PFSK-1 (cell line): ENCODE data around the gene AMIGO2.

Source experiments
- FOXP2 ChIP-seq: optimal IDR thresholded peaks from 2 replicates; pipeline ENCODE3; 2011; ENCODE audit warnings: borderline replicate concordance, control low read depth, inconsistent platforms; ENCODE audit not compliant: insufficient read depth; ENCODE audit errors: extremely low read length, extremely low read depth
- POLR2AphosphoS5 ChIP-seq: IDR thresholded peaks from 2 replicates; pipeline ENCODE4 v1.6.1; 2012; ENCODE audit warnings: low read depth, mild to moderate bottlenecking, control low read depth, low read length, moderate library complexity
- SIN3A ChIP-seq: IDR thresholded peaks from 2 replicates; pipeline ENCODE4 v1.6.1; 2012; ENCODE audit warnings: mild to moderate bottlenecking, low read length, moderate library complexity, borderline replicate concordance; ENCODE audit not compliant: insufficient read depth
- TAF1 ChIP-seq: IDR thresholded peaks from 2 replicates; pipeline ENCODE4 v1.6.1; 2012; ENCODE audit warnings: low read length, control low read depth, borderline replicate concordance; ENCODE audit not compliant: insufficient read depth
- TF ChIP-seq, protein P1 (sequence below), 2 experiments: IDR thresholded peaks; 2 replicates each; pipeline versions ENCODE4 v1.6.1 to v1.8.0; 2011 to 2012; ENCODE audit warnings: low read depth in 2 of 2, low read length in 2 of 2, control low read depth in 1 of 2, inconsistent platforms in 1 of 2, mild to moderate bottlenecking in 1 of 2, moderate library complexity in 1 of 2; ENCODE audit not compliant: insufficient read depth in 1 of 2

Gene AMIGO2

DNA sequence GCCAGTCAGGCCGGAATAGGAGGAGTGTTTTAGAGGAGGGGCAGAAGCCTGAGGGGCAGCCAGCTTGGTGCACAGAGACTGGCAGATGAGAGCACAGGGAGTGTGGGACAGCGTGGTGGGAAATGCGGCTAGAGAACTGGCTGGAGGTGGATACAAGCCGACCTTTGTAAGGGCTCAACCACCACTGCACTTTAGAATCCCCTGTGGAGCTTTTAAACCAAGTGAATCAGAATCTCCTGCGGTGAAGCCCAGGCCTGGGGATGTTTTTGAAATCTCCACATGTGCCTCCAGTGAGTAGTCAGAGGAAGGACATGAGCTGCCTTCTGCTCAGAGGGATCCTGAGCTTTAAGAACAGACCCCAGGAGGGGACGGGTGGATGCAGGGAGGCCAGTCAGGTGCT lies 11.2 kb downstream of the AMIGO2 start:
- TF ChIP-seq, protein P1, sequence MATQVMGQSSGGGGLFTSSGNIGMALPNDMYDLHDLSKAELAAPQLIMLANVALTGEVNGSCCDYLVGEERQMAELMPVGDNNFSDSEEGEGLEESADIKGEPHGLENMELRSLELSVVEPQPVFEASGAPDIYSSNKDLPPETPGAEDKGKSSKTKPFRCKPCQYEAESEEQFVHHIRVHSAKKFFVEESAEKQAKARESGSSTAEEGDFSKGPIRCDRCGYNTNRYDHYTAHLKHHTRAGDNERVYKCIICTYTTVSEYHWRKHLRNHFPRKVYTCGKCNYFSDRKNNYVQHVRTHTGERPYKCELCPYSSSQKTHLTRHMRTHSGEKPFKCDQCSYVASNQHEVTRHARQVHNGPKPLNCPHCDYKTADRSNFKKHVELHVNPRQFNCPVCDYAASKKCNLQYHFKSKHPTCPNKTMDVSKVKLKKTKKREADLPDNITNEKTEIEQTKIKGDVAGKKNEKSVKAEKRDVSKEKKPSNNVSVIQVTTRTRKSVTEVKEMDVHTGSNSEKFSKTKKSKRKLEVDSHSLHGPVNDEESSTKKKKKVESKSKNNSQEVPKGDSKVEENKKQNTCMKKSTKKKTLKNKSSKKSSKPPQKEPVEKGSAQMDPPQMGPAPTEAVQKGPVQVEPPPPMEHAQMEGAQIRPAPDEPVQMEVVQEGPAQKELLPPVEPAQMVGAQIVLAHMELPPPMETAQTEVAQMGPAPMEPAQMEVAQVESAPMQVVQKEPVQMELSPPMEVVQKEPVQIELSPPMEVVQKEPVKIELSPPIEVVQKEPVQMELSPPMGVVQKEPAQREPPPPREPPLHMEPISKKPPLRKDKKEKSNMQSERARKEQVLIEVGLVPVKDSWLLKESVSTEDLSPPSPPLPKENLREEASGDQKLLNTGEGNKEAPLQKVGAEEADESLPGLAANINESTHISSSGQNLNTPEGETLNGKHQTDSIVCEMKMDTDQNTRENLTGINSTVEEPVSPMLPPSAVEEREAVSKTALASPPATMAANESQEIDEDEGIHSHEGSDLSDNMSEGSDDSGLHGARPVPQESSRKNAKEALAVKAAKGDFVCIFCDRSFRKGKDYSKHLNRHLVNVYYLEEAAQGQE (IDR thresholded peaks at IDR 0.05; ENCODE audit: insufficient read depth in 1 of 2, low read depth in 2 of 2, low read length in 2 of 2) = no peak
- TF ChIP-seq SIN3A (no peak), TAF1 (no peak), FOXP2 (no peak), POLR2AphosphoS5 (no peak)

DNA sequence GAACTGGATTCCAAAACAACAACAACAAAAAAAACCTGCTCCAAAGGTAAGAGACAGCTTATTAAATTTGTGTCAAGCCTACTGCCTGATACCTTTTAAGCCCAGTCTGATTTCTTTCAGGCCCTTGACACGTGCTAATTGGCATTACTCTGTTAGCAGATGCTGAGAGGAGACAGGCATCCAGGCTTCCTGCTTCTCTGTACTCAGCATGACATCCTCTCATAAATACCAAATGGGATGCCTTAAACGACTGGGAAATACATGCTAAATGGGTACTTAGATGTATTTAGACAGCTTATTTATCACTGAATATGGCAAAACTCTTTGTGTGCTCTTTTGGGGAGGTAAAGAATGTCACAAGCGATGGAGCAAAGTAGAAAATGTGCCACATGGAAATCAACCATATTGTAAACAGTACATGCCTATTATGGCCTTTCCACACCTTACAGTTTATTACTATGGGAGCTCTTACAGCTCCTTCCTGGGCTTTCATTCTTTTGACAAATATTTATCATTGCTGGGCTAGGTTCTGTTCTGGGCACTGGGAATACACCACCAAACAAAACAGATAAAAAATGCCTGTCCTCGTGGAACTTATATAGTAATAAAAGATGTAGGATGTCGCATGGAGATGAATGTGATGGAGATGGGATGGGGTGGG lies 11.9 kb downstream of the AMIGO2 start:
- no peak for TF ChIP-seq SIN3A
- TF ChIP-seq FOXP2 = no peak
- TF ChIP-seq POLR2AphosphoS5 = no peak
- TF ChIP-seq, protein P1 (IDR thresholded peaks at IDR 0.05; ENCODE audit: insufficient read depth in 1 of 2, low read depth in 2 of 2, low read length in 2 of 2) = no peak
- TF ChIP-seq TAF1 = no peak

DNA sequence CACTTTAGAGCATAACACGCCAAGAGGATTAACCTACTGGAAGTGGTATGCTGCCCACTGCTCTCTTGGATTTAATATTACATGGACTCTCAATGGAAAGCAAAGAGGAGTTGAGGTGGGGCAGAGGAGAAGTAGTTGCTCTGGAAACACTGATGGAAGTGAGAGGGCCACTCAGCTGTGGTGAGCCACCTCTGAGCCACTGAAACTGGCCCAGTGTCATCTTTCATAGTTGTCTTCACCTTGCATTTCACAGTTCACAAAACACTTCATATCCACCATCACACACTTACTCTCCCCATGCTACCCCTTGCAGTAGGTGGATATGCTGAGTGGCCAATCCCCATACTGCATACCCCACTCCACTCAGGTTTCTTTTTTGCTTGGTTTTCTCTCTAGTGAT lies 12.6 kb downstream of the AMIGO2 start:
- TF ChIP-seq POLR2AphosphoS5 = no peak
- TF ChIP-seq FOXP2 = no peak
- no peak for TF ChIP-seq TAF1
- TF ChIP-seq, protein P1 (IDR thresholded peaks at IDR 0.05; ENCODE audit: insufficient read depth in 1 of 2, low read depth in 2 of 2, low read length in 2 of 2) = no peak
- TF ChIP-seq SIN3A = no peak

DNA sequence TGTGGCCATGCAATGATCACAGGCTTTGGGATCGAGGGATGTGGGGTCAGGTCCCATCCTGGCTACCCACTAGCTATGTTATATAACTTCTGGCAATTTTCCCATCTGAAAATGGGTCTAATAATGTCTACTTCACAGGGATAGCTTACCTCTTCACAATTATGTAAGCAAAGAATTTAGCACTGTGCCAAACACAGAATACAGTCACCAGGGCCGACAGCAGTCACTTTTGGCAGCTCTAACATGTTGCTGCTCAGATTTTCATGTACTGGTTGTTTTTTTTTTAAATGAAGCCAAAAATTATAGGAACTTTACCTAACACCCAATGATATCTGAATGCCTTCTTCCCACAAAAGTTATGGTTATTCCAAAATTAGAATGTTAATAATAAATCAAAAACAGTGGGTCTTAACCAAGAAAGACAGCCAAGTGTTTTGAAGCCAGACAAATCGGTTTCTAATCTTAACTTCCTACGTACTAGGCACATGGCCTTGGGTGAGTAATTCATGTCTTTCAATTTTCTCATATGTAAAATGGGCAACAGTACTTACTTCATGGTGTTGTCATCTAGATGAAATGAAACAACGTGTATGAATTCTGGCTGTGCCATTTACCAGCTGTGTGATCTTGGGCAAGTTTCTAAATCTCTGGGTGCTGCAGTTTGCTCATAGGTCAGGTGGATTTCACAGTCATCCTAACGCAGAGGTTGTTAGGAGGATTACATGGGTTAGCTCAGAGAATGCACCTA lies 13.3 kb downstream of the AMIGO2 start:
- no peak for TF ChIP-seq TAF1

DNA sequence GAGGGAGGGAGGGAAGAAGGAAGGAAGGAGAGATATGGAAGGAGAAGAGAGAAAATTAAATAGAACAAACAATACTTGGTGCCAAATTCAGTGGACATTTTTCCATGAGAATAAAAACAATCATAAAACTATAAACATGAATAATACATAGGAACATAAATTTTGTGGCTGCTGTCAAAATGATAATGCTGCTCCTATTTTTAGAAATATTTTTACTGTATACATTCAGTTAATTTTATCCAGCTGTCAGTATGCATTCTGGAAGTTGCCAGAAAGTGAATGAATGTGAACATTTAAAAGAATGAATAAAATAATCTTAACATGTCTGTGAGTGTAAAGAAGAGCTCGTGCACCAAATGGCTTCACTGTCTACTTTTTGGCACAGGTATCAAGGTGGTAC lies 14.2 kb downstream of the AMIGO2 start:
- TF ChIP-seq, protein P1 (IDR thresholded peaks at IDR 0.05; ENCODE audit: insufficient read depth in 1 of 2, low read depth in 2 of 2, low read length in 2 of 2) = no peak
- TF ChIP-seq FOXP2 (no peak), POLR2AphosphoS5 (no peak), TAF1 (no peak), SIN3A (no peak)
